ENCODE measurements around the gene RGL3. TPM values are rescaled to one million over a fixed set of nuclear protein-coding genes. Genes with fewer than 3 reads are reported as not detected.

The RGL3 gene
- total RNA-seq, 2 experiments from 2014 or later: 0.49 TPM; not detected in 1

- no TSS peak for BruUV-seq (replicated peaks)
- peak; percentile 27 for DNase-seq (ENCODE audit: low spot score)
- Histone ChIP-seq H3K4me3 (ENCODE audit: low read depth, low read length, poor library complexity, severe bottlenecking) (no peak overlapping the region), H3K9me3 (ENCODE audit: low read length) (no peaks in the 10 kb centered on the region), H3K4me2 (ENCODE audit: low read length) (peak overlapping the region; percentile 28; the same call in 1 of the 2 replicates), H3K4me1 (ENCODE audit: insufficient read depth, low read length, poor library complexity, severe bottlenecking) (peaks cover 12% of the 10 kb centered on the region), H2AFZ (ENCODE audit: low read length) (no peak overlapping the region), H3K9me2 (ENCODE audit: insufficient read depth, low read length) (no peaks in the 10 kb centered on the region), H3K36me3 (ENCODE audit: insufficient read depth, low read length) (peaks cover 30% of the 10 kb centered on the region), H4K20me1 (ENCODE audit: insufficient read depth, low read length) (no peaks in the 10 kb centered on the region), H3K79me2 (ENCODE audit: insufficient read depth, low read depth, low read length) (no peaks in the 10 kb centered on the region), H3K27ac (ENCODE audit: low read depth, low read length, poor library complexity, severe bottlenecking) (no peak overlapping the region)
- CTCF ChIA-PET (ENCODE audit: unreplicated experiment): interaction anchor here (1.7 kb wide), 1 partner anchor 30 kb away, joined by 6 read pairs; no protein-coding TSS in a partner anchor
- peak; percentile 76 for TF ChIP-seq CTCF (conservative IDR thresholded peaks at IDR 0.05; ENCODE audit: low read length)
- TF ChIP-seq EZH2phosphoT487 (IDR thresholded peaks at IDR 0.05; ENCODE audit: borderline replicate concordance, low read depth, low read length): no peak
- intact Hi-C loops (cut with micrococcal nuclease; ENCODE audit: unreplicated experiment): loop anchor here (2.0 kb wide), 1 partner anchor 30 kb away; no protein-coding TSS in a partner anchor
- POLR2A ChIA-PET: interaction anchor here (0.6 to 1.0 kb wide), 5 partner anchors 8 to 211 kb away, joined by 3 to 6 read pairs (median 5); no protein-coding TSS in a partner anchor
Measured at GRCh38 chr19:11452620-11453310, 33.7 kb upstream of the RGL3 start.

- no peaks in the 10 kb centered on the region for H4K20me1 ChIP-seq (ENCODE audit: insufficient read depth, low read length)
- peak overlapping the region; percentile 28; the same call in 1 of the 2 replicates for H3K4me2 ChIP-seq (ENCODE audit: low read length)
- DNase-seq (ENCODE audit: low spot score): no peak
- intact Hi-C loops (cut with micrococcal nuclease; ENCODE audit: unreplicated experiment): loop anchor here (2.0 kb wide), 1 partner anchor 31 kb away; no protein-coding TSS in a partner anchor
- no TSS peak for BruUV-seq (replicated peaks)
- POLR2A ChIA-PET: interaction anchor here (0.6 to 1.0 kb wide), 5 partner anchors 9 to 210 kb away, joined by 3 to 6 read pairs (median 5); no protein-coding TSS in a partner anchor
- H3K79me2 ChIP-seq (ENCODE audit: insufficient read depth, low read depth, low read length): no peaks in the 10 kb centered on the region
- H3K4me1 ChIP-seq (ENCODE audit: insufficient read depth, low read length, poor library complexity, severe bottlenecking): peaks cover 12% of the 10 kb centered on the region
- H3K4me3 ChIP-seq (ENCODE audit: low read depth, low read length, poor library complexity, severe bottlenecking): no peak overlapping the region
- no peaks in the 10 kb centered on the region for H3K9me3 ChIP-seq (ENCODE audit: low read length)
- no peaks in the 10 kb centered on the region for H3K9me2 ChIP-seq (ENCODE audit: insufficient read depth, low read length)
- peaks cover 37% of the 10 kb centered on the region for H3K36me3 ChIP-seq (ENCODE audit: insufficient read depth, low read length)
- TF ChIP-seq EZH2phosphoT487 (IDR thresholded peaks at IDR 0.05; ENCODE audit: borderline replicate concordance, low read depth, low read length): no peak
- no peak for TF ChIP-seq CTCF (conservative IDR thresholded peaks at IDR 0.05; ENCODE audit: low read length)
- CTCF ChIA-PET (ENCODE audit: unreplicated experiment): interaction anchor here (1.7 kb wide), 1 partner anchor 30 kb away, joined by 6 read pairs; no protein-coding TSS in a partner anchor
- H3K27ac ChIP-seq (ENCODE audit: low read depth, low read length, poor library complexity, severe bottlenecking): no peak overlapping the region
- peak overlapping the region; percentile 5; the same call in 1 of the 2 replicates for H2AFZ ChIP-seq (ENCODE audit: low read length)
Measured at GRCh38 chr19:11451871-11452619, 32.9 kb upstream of the RGL3 start.

All from OCI-LY7 (cell line).